Suprapubic skin (tissue), 4 donors: ENCODE data around the gene TMEM245.

Experiments
- CTCF ChIP-seq, 2 donors: fragments of 200-600 bp in 1 of 2; fragments of 450-650 bp in 1 of 2; sonication (generic) in 1 of 2; IDR thresholded peaks; one replicate each; pipeline ENCODE4 v1.5.1; 2016 to 2019; ENCODE audit warnings: antibody characterized with exemption in 2 of 2, mild to moderate bottlenecking in 1 of 2, moderate library complexity in 1 of 2
- POLR2A ChIP-seq, 2 donors: fragments of 450-650 bp; IDR thresholded peaks; one replicate each; pipeline ENCODE4 v1.6.1; 2017; ENCODE audit warnings: antibody characterized with exemption in 2 of 2, mild to moderate bottlenecking in 2 of 2, moderate library complexity in 2 of 2
- POLR2AphosphoS5 ChIP-seq, 3 donors: sonication (generic); formaldehyde crosslinking; IDR thresholded peaks; one replicate each; pipeline ENCODE4 v1.6.1; 2017; ENCODE audit warnings: antibody characterized with exemption in 3 of 3

- TF ChIP-seq CTCF (IDR thresholded peaks at IDR 0.05) = no peak
- TF ChIP-seq POLR2AphosphoS5 (IDR thresholded peaks at IDR 0.05) = no peak
- no peak for TF ChIP-seq POLR2A (IDR thresholded peaks at IDR 0.05)
Observed at GRCh38 chr9:109132567-109133021, 12.8 kb upstream of the TMEM245 start.
